ENCODE data around the gene CNIH3. TPM values are rescaled to one million over a fixed set of nuclear protein-coding genes. Genes with fewer than 3 reads are reported as not detected.

CNIH3 gene
- total RNA-seq, 1 experiment from 2014 or later = 2.1 TPM

GRCh38 chr1:224781800-224782199, 165.7 kb downstream of the CNIH3 start:
- H3K27me3 Mint-ChIP-seq (ENCODE audit: unreplicated experiment) = peaks cover 34% of the 10 kb centered on the region
- no peaks in the 10 kb centered on the region for H3K9me3 Mint-ChIP-seq (ENCODE audit: low read depth, unreplicated experiment)
- H3K27ac Mint-ChIP-seq (ENCODE audit: unreplicated experiment) = no peak overlapping the region
- no TSS peak for BruUV-seq (replicated peaks)
- intact Hi-C loops (cut with micrococcal nuclease; ENCODE audit: unreplicated experiment) = no loop called here
- no peak overlapping the region for H3K4me3 Mint-ChIP-seq (ENCODE audit: low read depth, unreplicated experiment)
- no peak for TF ChIP-seq CTCF (IDR thresholded peaks at IDR 0.05; ENCODE audit: unreplicated experiment)
- no peak for DNase-seq
- CTCF ChIA-PET = interaction anchor here (0.5 kb wide), 1 partner anchor 76 kb away, joined by 4 read pairs; no protein-coding TSS in a partner anchor
- no peaks in the 10 kb centered on the region for H3K4me1 Mint-ChIP-seq (ENCODE audit: low read depth, unreplicated experiment)
- H3K36me3 Mint-ChIP-seq (ENCODE audit: insufficient read depth, unreplicated experiment) = no peaks in the 10 kb centered on the region

- Mint-ChIP-seq H3K27me3 (ENCODE audit: unreplicated experiment) (peaks cover 40% of the 10 kb centered on the region), H3K27ac (ENCODE audit: unreplicated experiment) (no peak overlapping the region), H3K9me3 (ENCODE audit: low read depth, unreplicated experiment) (no peaks in the 10 kb centered on the region), H3K36me3 (ENCODE audit: insufficient read depth, unreplicated experiment) (no peaks in the 10 kb centered on the region), H3K4me1 (ENCODE audit: low read depth, unreplicated experiment) (no peaks in the 10 kb centered on the region), H3K4me3 (ENCODE audit: low read depth, unreplicated experiment) (no peak overlapping the region)
- CTCF ChIA-PET = no interaction called here
- no peak for DNase-seq
- BruUV-seq (replicated peaks) = no TSS peak
- TF ChIP-seq CTCF (IDR thresholded peaks at IDR 0.05; ENCODE audit: unreplicated experiment) = no peak
- intact Hi-C loops (cut with micrococcal nuclease; ENCODE audit: unreplicated experiment) = no loop called here
These were observed 166.3 kb downstream of the CNIH3 start for GRCh38 chr1:224782281-224783000.

GRCh38 chr1:224783006-224783651, 167.0 kb downstream of the CNIH3 start:
- no peaks in the 10 kb centered on the region for H3K4me1 Mint-ChIP-seq (ENCODE audit: low read depth, unreplicated experiment)
- H3K4me3 Mint-ChIP-seq (ENCODE audit: low read depth, unreplicated experiment) = no peak overlapping the region
- no peak overlapping the region for H3K27ac Mint-ChIP-seq (ENCODE audit: unreplicated experiment)
- no TSS peak for BruUV-seq (replicated peaks)
- no peak for TF ChIP-seq CTCF (IDR thresholded peaks at IDR 0.05; ENCODE audit: unreplicated experiment)
- CTCF ChIA-PET = no interaction called here
- DNase-seq = no peak
- no peaks in the 10 kb centered on the region for H3K36me3 Mint-ChIP-seq (ENCODE audit: insufficient read depth, unreplicated experiment)
- H3K27me3 Mint-ChIP-seq (ENCODE audit: unreplicated experiment) = peaks cover 42% of the 10 kb centered on the region
- no peaks in the 10 kb centered on the region for H3K9me3 Mint-ChIP-seq (ENCODE audit: low read depth, unreplicated experiment)
- intact Hi-C loops (cut with micrococcal nuclease; ENCODE audit: unreplicated experiment) = no loop called here

GRCh38 chr1:224784265-224785039, 168.3 kb downstream of the CNIH3 start:
- Mint-ChIP-seq H3K4me1 (ENCODE audit: low read depth, unreplicated experiment) (no peaks in the 10 kb centered on the region), H3K4me3 (ENCODE audit: low read depth, unreplicated experiment) (no peak overlapping the region), H3K36me3 (ENCODE audit: insufficient read depth, unreplicated experiment) (no peaks in the 10 kb centered on the region), H3K9me3 (ENCODE audit: low read depth, unreplicated experiment) (no peaks in the 10 kb centered on the region), H3K27ac (ENCODE audit: unreplicated experiment) (no peak overlapping the region), H3K27me3 (ENCODE audit: unreplicated experiment) (peaks cover 39% of the 10 kb centered on the region)
- CTCF ChIA-PET = no interaction called here
- DNase-seq = no peak
- TF ChIP-seq CTCF (IDR thresholded peaks at IDR 0.05; ENCODE audit: unreplicated experiment) = no peak
- intact Hi-C loops (cut with micrococcal nuclease; ENCODE audit: unreplicated experiment) = no loop called here
- no TSS peak for BruUV-seq (replicated peaks)
